OCI-LY7 (cell line): Measurements from ENCODE around the gene CFAP298. TPM values are rescaled to one million over a fixed set of nuclear protein-coding genes. Genes with fewer than 3 reads are reported as not detected.

Experiments
- BruUV-seq: library from RNA; stranded (reverse); fragments of 400-500 nt; replicated peaks from 2 replicates; lab custom pipeline; 2021; lab: Mats Ljungman, UMichigan
- CTCF ChIA-PET: fragments of 300-600 bp; sonication (Branson Sonifier 250); formaldehyde crosslinking; loops from one replicate; lab custom pipeline; 2022; ENCODE audit warnings: antibody characterized with exemption; ENCODE audit not compliant: unreplicated experiment; lab: Charles Lee
- POLR2A ChIA-PET: fragments of 300-600 bp; sonication (Branson Sonifier 250); formaldehyde crosslinking; loops from one replicate; lab custom pipeline; 2022; ENCODE audit warnings: antibody characterized with exemption; lab: Charles Lee
- DNase-seq: peaks from one replicate; pipeline ENCODE4 v3.0.0-alpha.2; 2015; ENCODE audit warnings: low spot score
- H2AFZ ChIP-seq: fragments of 200-600 bp; sonication (generic), shearing (Covaris generic); 2 replicates; pipeline ENCODE4 v1.6.1; 2014; ENCODE audit warnings: mild to moderate bottlenecking, antibody characterized with exemption, low read length, moderate library complexity
- H3K27ac ChIP-seq: fragments of 200-600 bp; sonication (generic); 2 replicates; pipeline ENCODE4 v1.5.1; 2014; ENCODE audit warnings: mixed run types, low read depth, mild to moderate bottlenecking, moderate library complexity, low read length, inconsistent platforms; ENCODE audit not compliant: poor library complexity, severe bottlenecking
- H3K36me3 ChIP-seq: fragments of 200-600 bp; sonication (generic); 2 replicates; pipeline ENCODE4 v1.6.1; 2014; ENCODE audit warnings: mild to moderate bottlenecking, antibody characterized with exemption, low read length, moderate library complexity, mixed read lengths; ENCODE audit not compliant: insufficient read depth
- H3K4me1 ChIP-seq: fragments of 200-600 bp; sonication (generic); 2 replicates; pipeline ENCODE4 v1.5.1; 2014; ENCODE audit warnings: mild to moderate bottlenecking, low read length; ENCODE audit not compliant: insufficient read depth, poor library complexity, severe bottlenecking
- H3K4me2 ChIP-seq: fragments of 200-600 bp; sonication (generic); 2 replicates; pipeline ENCODE4 v1.6.1; 2014; ENCODE audit warnings: mild to moderate bottlenecking, low read length
- H3K4me3 ChIP-seq: fragments of 200-600 bp; sonication (generic); 2 replicates; pipeline ENCODE4 v1.5.1; 2014; ENCODE audit warnings: mild to moderate bottlenecking, low read depth, low read length; ENCODE audit not compliant: poor library complexity, severe bottlenecking
- H3K79me2 ChIP-seq: fragments of 200-600 bp; sonication (generic); 2 replicates; pipeline ENCODE4 v1.6.1; 2016; ENCODE audit warnings: low read depth, mild to moderate bottlenecking, low read length, moderate library complexity, mixed read lengths; ENCODE audit not compliant: insufficient read depth
- H3K9me2 ChIP-seq: fragments of 200-600 bp; sonication (generic); 2 replicates; pipeline ENCODE4 v1.6.1; 2016; ENCODE audit warnings: mild to moderate bottlenecking, low read length, mixed read lengths; ENCODE audit not compliant: insufficient read depth
- H3K9me3 ChIP-seq: fragments of 200-600 bp; sonication (generic); 2 replicates; pipeline ENCODE4 v1.6.1; 2014; ENCODE audit warnings: mild to moderate bottlenecking, mixed run types, low read length, mixed read lengths
- H4K20me1 ChIP-seq: fragments of 200-600 bp; sonication (generic); 2 replicates; pipeline ENCODE4 v1.6.1; 2014; ENCODE audit warnings: mild to moderate bottlenecking, antibody characterized with exemption, low read length, moderate library complexity, mixed read lengths; ENCODE audit not compliant: insufficient read depth
- EZH2phosphoT487 ChIP-seq: fragments of 200-600 bp; sonication (generic); IDR thresholded peaks from 2 replicates; pipeline ENCODE4 v1.6.1; 2018; ENCODE audit warnings: low read depth, borderline replicate concordance, mild to moderate bottlenecking, mixed run types, antibody characterized with exemption, low read length, moderate library complexity, mixed read lengths
- intact Hi-C: fragments of 100-400 bp; cut with micrococcal nuclease; formaldehyde crosslinking; loops from one replicate; pipeline ENCODE4 v1.10.0; 2022; ENCODE audit not compliant: unreplicated experiment
- total RNA-seq, 2 experiments: library from RNA; depleted of rRNA in 1 of 2; stranded (reverse); fragments of >200 nt in 1 of 2; shearing (Covaris generic) in 1 of 2; gene quantifications; 2 replicates each; pipeline ENCODE4 v1.2.3, GENCODE V29; 2014 to 2022
- TF ChIP-seq, protein P1 (sequence below): fragments of 200-600 bp; sonication (generic); conservative IDR thresholded peaks from 2 replicates; pipeline ENCODE4 v1.5.1; 2014; ENCODE audit warnings: mild to moderate bottlenecking, antibody characterized with exemption, low read length, moderate library complexity, mixed read lengths

CFAP298 gene
- total RNA-seq, 2 experiments from 2014 or later = 43.6 to 64.2 TPM

DNA sequence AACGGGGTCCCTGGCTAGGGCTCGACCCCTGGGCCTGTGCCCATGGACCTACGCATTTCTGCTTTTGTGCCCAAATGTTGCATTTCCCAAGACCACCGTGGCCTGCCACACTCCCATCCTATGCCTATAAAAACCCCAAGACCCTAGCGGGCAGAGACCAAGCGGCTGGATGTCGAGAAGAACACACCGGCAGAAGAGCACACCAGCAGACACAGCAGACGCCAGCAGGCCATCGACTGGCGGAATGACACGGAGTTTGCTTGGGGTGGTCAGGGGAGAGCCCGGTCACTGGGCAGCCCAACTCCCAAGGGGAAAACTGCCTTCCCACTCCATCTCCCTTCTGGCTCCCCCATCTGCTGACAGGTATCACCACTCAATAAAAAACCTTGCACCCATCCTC, 31.2 kb downstream of the CFAP298 start:
- H3K4me1 ChIP-seq = no peaks in the 10 kb centered on the region
- POLR2A ChIA-PET = interaction anchor here (1.1 kb wide), 1 partner anchor 20 kb away, joined by 3 read pairs; no protein-coding TSS in a partner anchor
- H3K79me2 ChIP-seq = no peaks in the 10 kb centered on the region
- no peaks in the 10 kb centered on the region for H3K9me3 ChIP-seq
- intact Hi-C loops = no loop called here
- H2AFZ ChIP-seq = no peak overlapping the region
- no peak overlapping the region for H3K4me3 ChIP-seq
- no peak for DNase-seq
- H3K9me2 ChIP-seq = no peaks in the 10 kb centered on the region
- CTCF ChIA-PET = no interaction called here
- no TSS peak for BruUV-seq
- no peak overlapping the region for H3K27ac ChIP-seq
- no peaks in the 10 kb centered on the region for H3K36me3 ChIP-seq
- H4K20me1 ChIP-seq = no peaks in the 10 kb centered on the region
- TF ChIP-seq EZH2phosphoT487 = no peak
- TF ChIP-seq, protein P1, sequence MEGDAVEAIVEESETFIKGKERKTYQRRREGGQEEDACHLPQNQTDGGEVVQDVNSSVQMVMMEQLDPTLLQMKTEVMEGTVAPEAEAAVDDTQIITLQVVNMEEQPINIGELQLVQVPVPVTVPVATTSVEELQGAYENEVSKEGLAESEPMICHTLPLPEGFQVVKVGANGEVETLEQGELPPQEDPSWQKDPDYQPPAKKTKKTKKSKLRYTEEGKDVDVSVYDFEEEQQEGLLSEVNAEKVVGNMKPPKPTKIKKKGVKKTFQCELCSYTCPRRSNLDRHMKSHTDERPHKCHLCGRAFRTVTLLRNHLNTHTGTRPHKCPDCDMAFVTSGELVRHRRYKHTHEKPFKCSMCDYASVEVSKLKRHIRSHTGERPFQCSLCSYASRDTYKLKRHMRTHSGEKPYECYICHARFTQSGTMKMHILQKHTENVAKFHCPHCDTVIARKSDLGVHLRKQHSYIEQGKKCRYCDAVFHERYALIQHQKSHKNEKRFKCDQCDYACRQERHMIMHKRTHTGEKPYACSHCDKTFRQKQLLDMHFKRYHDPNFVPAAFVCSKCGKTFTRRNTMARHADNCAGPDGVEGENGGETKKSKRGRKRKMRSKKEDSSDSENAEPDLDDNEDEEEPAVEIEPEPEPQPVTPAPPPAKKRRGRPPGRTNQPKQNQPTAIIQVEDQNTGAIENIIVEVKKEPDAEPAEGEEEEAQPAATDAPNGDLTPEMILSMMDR = no peak
- no peak overlapping the region for H3K4me2 ChIP-seq

DNA sequence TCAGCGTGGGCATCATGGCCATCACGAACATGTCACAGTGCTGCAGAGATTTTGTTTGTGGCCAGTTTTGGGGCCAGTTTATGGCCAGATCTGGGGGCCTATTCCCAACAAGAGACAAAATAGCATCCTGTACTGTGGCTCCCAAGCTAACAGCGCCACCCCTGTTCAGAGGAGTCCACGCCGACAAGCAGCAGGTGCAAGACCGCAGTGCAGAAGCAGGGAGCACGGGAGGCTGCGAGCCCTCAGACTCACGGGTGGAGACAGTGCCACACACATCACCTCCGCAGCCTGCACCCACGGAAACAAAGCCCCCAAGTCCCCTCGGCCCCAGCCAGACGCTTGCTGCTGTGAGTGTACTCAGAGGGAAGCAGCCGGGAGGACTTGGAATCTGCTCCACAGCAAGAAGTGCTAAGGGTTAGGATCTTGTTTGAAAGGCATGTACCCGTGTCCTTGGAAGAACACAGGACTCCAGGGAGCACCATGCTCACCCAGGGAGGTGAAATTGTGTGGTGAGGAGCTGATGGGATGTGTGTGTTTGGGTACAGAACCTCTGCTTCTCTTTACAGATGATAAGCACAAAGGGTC, 34.0 kb downstream of the CFAP298 start:
- DNase-seq = peak; percentile 17
- Histone ChIP-seq H3K79me2 (no peaks in the 10 kb centered on the region), H4K20me1 (no peaks in the 10 kb centered on the region), H3K9me2 (no peaks in the 10 kb centered on the region), H3K9me3 (no peaks in the 10 kb centered on the region), H2AFZ (no peak overlapping the region), H3K4me3 (no peak overlapping the region), H3K4me2 (no peak overlapping the region), H3K27ac (no peak overlapping the region), H3K4me1 (no peaks in the 10 kb centered on the region), H3K36me3 (no peaks in the 10 kb centered on the region)
- CTCF ChIA-PET = no interaction called here
- BruUV-seq = no TSS peak
- POLR2A ChIA-PET = interaction anchor here (0.5 kb wide), 1 partner anchor 30 kb away, joined by 3 read pairs; no protein-coding TSS in a partner anchor
- intact Hi-C loops = no loop called here
- TF ChIP-seq, protein P1 = peak; percentile 61
- no peak for TF ChIP-seq EZH2phosphoT487

DNA sequence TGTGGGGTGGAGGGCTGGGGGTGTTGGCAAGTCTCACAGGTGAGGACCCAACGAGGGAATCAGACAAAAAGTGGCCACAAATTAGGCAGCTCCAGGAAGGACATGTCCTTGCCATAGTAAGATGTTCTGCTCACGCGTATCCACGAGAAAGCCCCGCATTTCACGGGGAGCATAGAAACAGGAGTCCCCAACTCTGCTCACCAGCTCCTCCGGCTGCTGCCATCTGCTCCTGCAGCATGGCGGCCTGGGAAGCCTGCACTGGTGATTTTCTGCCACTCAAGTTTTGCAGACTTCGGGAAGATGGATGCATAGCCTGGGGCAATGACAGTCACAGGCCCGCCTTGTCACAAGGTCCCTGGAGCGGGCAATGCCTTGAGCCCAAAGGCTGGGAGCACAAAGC, 36.2 kb downstream of the CFAP298 start:
- H3K4me1 ChIP-seq = peaks cover 9% of the 10 kb centered on the region
- POLR2A ChIA-PET = interaction anchor here (0.6 kb wide), 1 partner anchor 463 kb away, joined by 3 read pairs; no protein-coding TSS in a partner anchor
- H3K4me2 ChIP-seq = no peak overlapping the region
- CTCF ChIA-PET = no interaction called here
- no peaks in the 10 kb centered on the region for H3K79me2 ChIP-seq
- no peaks in the 10 kb centered on the region for H3K9me3 ChIP-seq
- BruUV-seq = no TSS peak
- no peak overlapping the region for H3K4me3 ChIP-seq
- no peaks in the 10 kb centered on the region for H3K9me2 ChIP-seq
- H3K36me3 ChIP-seq = no peaks in the 10 kb centered on the region
- TF ChIP-seq, protein P1 = no peak
- TF ChIP-seq EZH2phosphoT487 = no peak
- H4K20me1 ChIP-seq = no peaks in the 10 kb centered on the region
- H2AFZ ChIP-seq = no peak overlapping the region
- no peak overlapping the region for H3K27ac ChIP-seq
- intact Hi-C loops = no loop called here
- DNase-seq = no peak
